ENCODE measurements around the gene SEC14L1. TPM values are rescaled to one million over a fixed set of nuclear protein-coding genes. Genes with fewer than 3 reads are reported as not detected.
"Not testable (repeated sequence)": the region's sequence is repeated elsewhere in the genome, so short reads cannot be mapped to it uniquely, and the experiment has no call there.

The SEC14L1 gene
- total RNA-seq, 1 donor from 2014 or later, result 44.3 TPM

DNA sequence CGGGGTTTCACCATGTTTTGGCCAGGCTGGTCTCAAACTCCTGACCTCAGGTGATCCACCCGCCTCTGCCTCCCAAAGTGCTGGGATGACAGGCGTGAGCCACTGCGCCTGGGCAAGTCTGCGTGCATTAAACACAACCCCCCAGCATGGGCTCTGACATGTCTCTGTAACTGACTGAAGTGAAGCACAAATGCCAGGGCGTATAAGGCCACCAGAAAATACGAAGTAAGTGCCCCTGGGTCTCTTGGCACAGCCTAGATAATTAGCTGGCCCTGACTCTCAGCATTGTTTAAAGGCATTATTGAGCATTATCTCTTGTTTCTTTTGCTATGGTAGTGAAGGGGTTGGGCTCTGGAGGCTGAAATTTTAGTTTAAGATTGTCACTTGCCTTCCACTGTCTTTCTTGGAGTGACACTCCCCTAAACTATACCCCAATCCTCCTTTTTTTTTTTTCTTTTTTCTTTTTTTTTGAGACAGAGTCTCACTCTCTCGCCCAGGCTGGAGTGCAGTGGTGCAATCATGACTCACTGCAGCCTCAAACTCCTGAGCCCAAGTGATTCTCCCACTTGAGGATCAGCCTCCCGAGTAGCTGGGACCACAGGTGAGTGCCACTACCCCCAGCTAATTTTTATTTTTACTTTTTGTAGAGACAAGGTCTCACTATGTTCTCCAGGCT lies 8.2 kb upstream of the SEC14L1 start:
- no peak for DNase-seq (ENCODE audit: low read depth)
- H3K4me3 ChIP-seq (ENCODE audit: low read depth, low read length), result no peak overlapping the region
- TF ChIP-seq, protein P1, sequence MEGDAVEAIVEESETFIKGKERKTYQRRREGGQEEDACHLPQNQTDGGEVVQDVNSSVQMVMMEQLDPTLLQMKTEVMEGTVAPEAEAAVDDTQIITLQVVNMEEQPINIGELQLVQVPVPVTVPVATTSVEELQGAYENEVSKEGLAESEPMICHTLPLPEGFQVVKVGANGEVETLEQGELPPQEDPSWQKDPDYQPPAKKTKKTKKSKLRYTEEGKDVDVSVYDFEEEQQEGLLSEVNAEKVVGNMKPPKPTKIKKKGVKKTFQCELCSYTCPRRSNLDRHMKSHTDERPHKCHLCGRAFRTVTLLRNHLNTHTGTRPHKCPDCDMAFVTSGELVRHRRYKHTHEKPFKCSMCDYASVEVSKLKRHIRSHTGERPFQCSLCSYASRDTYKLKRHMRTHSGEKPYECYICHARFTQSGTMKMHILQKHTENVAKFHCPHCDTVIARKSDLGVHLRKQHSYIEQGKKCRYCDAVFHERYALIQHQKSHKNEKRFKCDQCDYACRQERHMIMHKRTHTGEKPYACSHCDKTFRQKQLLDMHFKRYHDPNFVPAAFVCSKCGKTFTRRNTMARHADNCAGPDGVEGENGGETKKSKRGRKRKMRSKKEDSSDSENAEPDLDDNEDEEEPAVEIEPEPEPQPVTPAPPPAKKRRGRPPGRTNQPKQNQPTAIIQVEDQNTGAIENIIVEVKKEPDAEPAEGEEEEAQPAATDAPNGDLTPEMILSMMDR (conservative IDR thresholded peaks at IDR 0.05; ENCODE audit: low read depth, low read length), result no peak

DNA sequence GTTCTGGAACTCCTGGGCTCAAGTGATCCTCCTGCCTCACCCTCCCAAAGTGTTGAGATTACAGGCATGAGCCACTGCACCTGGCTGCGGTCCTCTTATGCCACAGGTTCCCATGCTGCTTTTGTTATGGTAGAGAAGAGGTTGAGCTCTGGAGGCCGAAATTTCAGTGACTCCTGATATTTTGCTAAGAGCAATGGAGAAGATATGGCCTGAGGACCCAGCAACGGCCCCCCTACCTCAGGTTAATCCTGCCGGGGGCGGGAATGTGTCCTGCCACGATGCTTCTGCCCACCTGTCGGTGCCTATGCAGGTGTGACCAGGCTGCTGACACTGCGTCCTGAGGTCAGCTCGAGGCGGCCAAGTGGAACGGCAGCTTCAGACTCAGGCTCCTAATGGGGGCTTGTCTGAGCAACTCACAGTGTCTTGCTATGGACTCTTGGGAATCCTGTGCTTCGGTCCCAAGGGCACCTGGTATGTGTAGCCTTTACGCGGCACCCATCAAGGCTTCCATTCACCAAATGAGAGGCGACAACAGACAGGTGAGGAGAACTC lies 7.6 kb upstream of the SEC14L1 start:
- no peak for DNase-seq (ENCODE audit: low read depth)
- H3K4me3 ChIP-seq (ENCODE audit: low read depth, low read length), result no peak overlapping the region
- TF ChIP-seq, protein P1 (conservative IDR thresholded peaks at IDR 0.05; ENCODE audit: low read depth, low read length), result no peak

DNA sequence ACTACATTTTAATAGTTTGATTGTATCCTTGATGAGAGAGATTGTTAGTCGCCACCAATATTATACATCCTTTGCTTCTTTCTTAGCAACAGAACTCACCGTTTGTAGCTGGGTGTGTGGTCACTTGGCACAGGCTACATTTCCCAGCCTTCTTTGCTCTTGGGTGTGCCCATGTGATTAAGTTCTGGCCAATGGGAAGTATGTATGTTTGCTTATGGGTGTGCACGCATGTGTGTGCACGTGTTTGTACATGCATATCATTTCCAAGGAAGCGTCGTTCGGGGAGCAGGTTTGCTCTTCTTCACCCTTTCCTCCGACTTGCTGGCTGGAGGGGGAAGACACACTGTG lies 4.4 kb upstream of the SEC14L1 start:
- DNase-seq (ENCODE audit: low read depth), result no peak
- H3K4me3 ChIP-seq (ENCODE audit: low read depth, low read length), result no peak overlapping the region
- TF ChIP-seq, protein P1 (conservative IDR thresholded peaks at IDR 0.05; ENCODE audit: low read depth, low read length), result no peak

DNA sequence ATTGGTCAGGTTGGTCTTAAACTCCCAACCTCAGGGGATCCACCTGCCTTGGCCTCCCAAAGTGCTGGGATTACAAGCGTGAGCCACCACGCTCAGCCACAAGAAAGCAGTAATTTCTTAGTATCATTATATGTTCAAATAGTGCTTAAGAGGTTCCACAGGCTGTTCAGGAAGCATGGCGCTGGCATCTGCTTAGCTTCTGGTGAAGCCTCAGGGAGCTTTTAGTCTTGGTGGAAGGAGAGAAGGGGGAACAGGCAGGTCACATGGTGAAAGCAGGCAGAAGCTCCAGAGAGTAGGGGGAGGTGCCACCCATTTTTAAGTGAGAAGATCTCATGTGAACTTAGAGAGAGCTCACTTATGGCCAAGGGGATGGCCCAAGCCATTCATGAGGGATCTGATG lies 3.7 kb upstream of the SEC14L1 start:
- H3K4me3 ChIP-seq (ENCODE audit: low read depth, low read length), result no peak overlapping the region
- TF ChIP-seq, protein P1 (conservative IDR thresholded peaks at IDR 0.05; ENCODE audit: low read depth, low read length), result no peak
- DNase-seq (ENCODE audit: low read depth), result no peak

DNA sequence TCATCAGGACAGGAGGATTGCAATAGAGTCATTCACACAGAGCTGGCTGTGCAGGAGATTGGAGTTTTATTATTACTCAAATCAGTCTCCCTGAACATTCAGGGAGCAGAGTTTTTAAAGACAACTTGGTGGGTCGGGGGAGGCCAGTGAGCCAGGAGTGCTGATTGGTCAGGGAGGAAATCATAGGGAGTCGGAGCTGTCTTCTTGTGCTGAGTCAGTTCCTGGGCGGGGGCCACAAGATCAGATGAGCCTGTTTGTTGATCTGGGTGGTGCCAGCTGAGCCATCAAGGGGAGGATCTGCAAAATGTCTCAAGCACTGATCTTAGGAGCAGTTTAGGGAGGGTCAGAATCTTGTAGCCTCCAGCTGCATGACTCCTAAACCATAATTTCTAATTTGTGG lies 2.9 kb upstream of the SEC14L1 start:
- not testable (repeated sequence) for H3K4me3 ChIP-seq (ENCODE audit: low read depth, low read length); DNase-seq (ENCODE audit: low read depth)

DNA sequence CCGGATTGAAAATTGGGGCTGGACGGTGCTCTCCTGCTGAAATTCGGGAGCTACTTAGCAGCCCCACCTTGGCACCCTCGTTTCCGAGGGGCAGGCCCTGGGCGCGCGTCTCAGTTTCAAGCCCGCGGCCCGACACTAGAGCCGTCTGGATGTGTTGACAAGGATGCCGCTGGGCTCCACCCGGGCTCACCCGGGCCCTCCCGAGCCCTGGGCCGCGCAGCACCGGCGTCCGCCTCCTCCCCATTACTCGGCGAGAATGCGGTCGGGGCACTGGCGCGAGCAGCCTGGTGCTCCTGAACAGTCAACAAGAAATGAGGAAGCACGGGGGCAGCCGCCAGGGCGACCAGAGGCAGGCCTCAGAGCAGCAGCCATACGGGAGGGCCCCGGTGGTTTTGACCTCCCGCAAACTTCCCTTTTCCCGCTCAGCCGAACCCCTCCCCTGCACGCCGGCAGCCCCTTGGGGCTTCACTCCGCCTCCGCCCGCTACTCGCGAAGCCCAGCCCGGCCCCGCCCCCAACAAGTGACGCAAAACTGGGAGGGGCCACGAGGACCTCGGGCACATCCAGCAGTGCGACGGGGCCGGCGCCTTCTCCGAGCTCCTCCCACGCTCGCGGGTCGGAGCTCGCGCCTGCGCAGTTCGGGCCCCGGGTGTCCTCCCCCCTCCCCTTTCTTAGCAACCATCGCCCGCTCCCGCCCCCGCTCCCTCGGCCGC lies 447 bp upstream of the SEC14L1 start:
- peak overlapping the region; percentile 52 for H3K4me3 ChIP-seq (ENCODE audit: low read depth, low read length)
- DNase-seq (ENCODE audit: low read depth), result no peak
- TF ChIP-seq, protein P1 (conservative IDR thresholded peaks at IDR 0.05; ENCODE audit: low read depth, low read length), result no peak

DNA sequence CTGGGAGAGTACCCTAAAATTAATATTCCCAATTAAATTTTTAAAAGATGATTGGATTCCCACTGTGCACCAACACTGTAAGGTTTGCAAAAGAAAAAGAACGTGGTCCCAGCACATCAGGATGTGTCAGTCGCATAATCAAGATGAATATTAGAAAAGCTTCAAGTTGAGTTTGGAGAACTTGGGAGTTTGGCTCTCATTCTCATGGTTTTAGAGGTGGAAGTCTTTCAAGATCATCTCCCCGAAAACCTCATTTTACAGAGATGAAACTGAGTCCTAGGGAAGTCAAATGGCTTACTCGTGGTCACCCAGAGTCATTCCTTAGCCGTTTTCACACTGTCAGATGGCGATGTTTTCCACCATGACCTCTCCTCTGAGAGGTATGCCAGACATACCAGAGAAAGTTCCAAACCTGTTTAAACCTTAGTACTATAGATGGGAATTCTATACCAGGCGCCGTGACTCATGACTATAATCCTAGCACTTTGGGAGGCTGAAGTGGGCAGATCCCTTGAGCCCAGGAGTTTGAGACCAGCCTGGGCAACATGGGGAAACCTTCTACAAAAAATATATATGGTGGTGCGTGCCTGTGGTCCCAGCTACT lies 1.2 kb downstream of the SEC14L1 start:
- peak overlapping the region; percentile 93 for H3K4me3 ChIP-seq (ENCODE audit: low read depth, low read length)
- DNase-seq (ENCODE audit: low read depth), result no peak
- TF ChIP-seq, protein P1 (conservative IDR thresholded peaks at IDR 0.05; ENCODE audit: low read depth, low read length), result no peak
